Measurements from ENCODE around the gene CCDC127.

- TF ChIP-seq YY1 (IDR thresholded peaks at IDR 0.05; ENCODE audit: insufficient read depth, insufficient read length) (no peak), ZNF274 (IDR thresholded peaks at IDR 0.05; ENCODE audit: low read depth, low read length) (no peak), SUZ12 (IDR thresholded peaks at IDR 0.05; ENCODE audit: extremely low read depth, insufficient read depth, insufficient read length) (no peak)
Measured at GRCh38 chr5:159448-160172, 58.3 kb downstream of the CCDC127 start.
